Panc1 (cell line): ENCODE measurements around the gene RNF212. TPM values are rescaled to one million over a fixed set of nuclear protein-coding genes. Genes with fewer than 3 reads are reported as not detected.

Experiments used
- ATAC-seq: fragments of 200-7000 bp; cut with Tn5 transposase; 2 replicates; pipeline ENCODE4 v1.9.1; 2020; ENCODE audit warnings: mild to moderate bottlenecking, moderate library complexity
- BruUV-seq: library from RNA; stranded (reverse); fragments of 400-500 nt; replicated peaks from 2 replicates; lab custom pipeline; 2021; lab: Mats Ljungman, UMichigan
- CTCF ChIA-PET: fragments of 300-600 bp; sonication (Branson Sonifier 250); formaldehyde crosslinking; loops from one replicate; lab custom pipeline; 2022; ENCODE audit warnings: antibody characterized with exemption; lab: Charles Lee
- POLR2A ChIA-PET: fragments of 300-600 bp; sonication (Branson Sonifier 250); formaldehyde crosslinking; loops from one replicate; lab custom pipeline; 2022; ENCODE audit warnings: antibody characterized with exemption; lab: Charles Lee
- DNase-seq: peaks from one replicate; pipeline ENCODE4 v3.0.0-alpha.2; 2010; ENCODE audit warnings: low read depth, low spot score
- H3K27ac ChIP-seq: 2 replicates; pipeline ENCODE4 v1.5.1; 2011; ENCODE audit warnings: mild to moderate bottlenecking, low read length, inconsistent platforms
- H3K27me3 ChIP-seq: fragments of 200-500 bp; sonication (Bioruptor generic); 2 replicates; pipeline ENCODE4 v1.6.0; 2014; ENCODE audit warnings: low read length, inconsistent platforms; ENCODE audit not compliant: control insufficient read depth, insufficient read depth
- H3K36me3 ChIP-seq: fragments of 200-500 bp; sonication (Bioruptor generic); 2 replicates; pipeline ENCODE4 v1.5.1; 2014; ENCODE audit warnings: inconsistent platforms, mild to moderate bottlenecking, low read length, moderate library complexity; ENCODE audit not compliant: control insufficient read depth, insufficient read depth
- H3K4me1 ChIP-seq: 2 replicates; pipeline ENCODE4 v1.5.1; 2011; ENCODE audit warnings: inconsistent platforms, mild to moderate bottlenecking, low read length, moderate library complexity; ENCODE audit not compliant: control insufficient read depth, insufficient read depth
- H3K4me3 ChIP-seq, 2 experiments: 2 replicates each; pipeline ENCODE4 v1.5.1; 2011 to 2012; ENCODE audit warnings: low read depth in 2 of 2, low read length in 2 of 2, mild to moderate bottlenecking in 2 of 2, inconsistent platforms in 1 of 2, moderate library complexity in 1 of 2
- H3K9me3 ChIP-seq: fragments of 200-500 bp; sonication (Bioruptor generic); 2 replicates; pipeline ENCODE4 v1.5.1; 2014; ENCODE audit warnings: low read depth, mild to moderate bottlenecking, inconsistent platforms, low read length, moderate library complexity; ENCODE audit not compliant: control insufficient read depth, insufficient read depth
- CTCF ChIP-seq: fragments of 450-650 bp; IDR thresholded peaks from 2 replicates; pipeline ENCODE4 v1.5.1; 2017; ENCODE audit warnings: mild to moderate bottlenecking
- POLR2AphosphoS5 ChIP-seq: IDR thresholded peaks from 2 replicates; pipeline ENCODE4 v1.6.1; 2012; ENCODE audit warnings: mild to moderate bottlenecking, low read depth, low read length, moderate library complexity
- SIN3A ChIP-seq: IDR thresholded peaks from 2 replicates; pipeline ENCODE4 v1.6.1; 2012; ENCODE audit warnings: low read depth, mild to moderate bottlenecking, low read length, moderate library complexity, borderline replicate concordance; ENCODE audit not compliant: insufficient read depth
- TCF7L2 ChIP-seq: IDR thresholded peaks from 2 replicates; pipeline ENCODE4 v1.6.1; 2011; ENCODE audit warnings: mild to moderate bottlenecking, low read depth, low read length, inconsistent platforms
- in situ Hi-C: cut with HindIII; loops from 2 replicates; pipeline ENCODE4 v1.10.0; 2016; ENCODE audit warnings: low sequenced_read_pairs, low pct_unique_long_range_greater_than_20kb
- intact Hi-C: fragments of 100-400 bp; cut with micrococcal nuclease; formaldehyde crosslinking; loops from one replicate; pipeline ENCODE4 v1.10.0; 2022; ENCODE audit not compliant: unreplicated experiment
- total RNA-seq: library from RNA; stranded (reverse); gene quantifications from one replicate; pipeline ENCODE4 v1.2.1, GENCODE V29; 2021; ENCODE audit not compliant: unreplicated experiment
- TF ChIP-seq, protein P1 (sequence below), 2 experiments: IDR thresholded peaks; 2 replicates each; pipeline ENCODE4 v1.6.1; 2011 to 2012; ENCODE audit warnings: low read depth in 2 of 2, control low read depth in 1 of 2, low read length in 1 of 2, mild to moderate bottlenecking in 1 of 2, moderate library complexity in 1 of 2; ENCODE audit not compliant: insufficient read depth in 1 of 2

The RNF212 gene
- total RNA-seq, 1 experiment from 2014 or later, result not detected

DNA sequence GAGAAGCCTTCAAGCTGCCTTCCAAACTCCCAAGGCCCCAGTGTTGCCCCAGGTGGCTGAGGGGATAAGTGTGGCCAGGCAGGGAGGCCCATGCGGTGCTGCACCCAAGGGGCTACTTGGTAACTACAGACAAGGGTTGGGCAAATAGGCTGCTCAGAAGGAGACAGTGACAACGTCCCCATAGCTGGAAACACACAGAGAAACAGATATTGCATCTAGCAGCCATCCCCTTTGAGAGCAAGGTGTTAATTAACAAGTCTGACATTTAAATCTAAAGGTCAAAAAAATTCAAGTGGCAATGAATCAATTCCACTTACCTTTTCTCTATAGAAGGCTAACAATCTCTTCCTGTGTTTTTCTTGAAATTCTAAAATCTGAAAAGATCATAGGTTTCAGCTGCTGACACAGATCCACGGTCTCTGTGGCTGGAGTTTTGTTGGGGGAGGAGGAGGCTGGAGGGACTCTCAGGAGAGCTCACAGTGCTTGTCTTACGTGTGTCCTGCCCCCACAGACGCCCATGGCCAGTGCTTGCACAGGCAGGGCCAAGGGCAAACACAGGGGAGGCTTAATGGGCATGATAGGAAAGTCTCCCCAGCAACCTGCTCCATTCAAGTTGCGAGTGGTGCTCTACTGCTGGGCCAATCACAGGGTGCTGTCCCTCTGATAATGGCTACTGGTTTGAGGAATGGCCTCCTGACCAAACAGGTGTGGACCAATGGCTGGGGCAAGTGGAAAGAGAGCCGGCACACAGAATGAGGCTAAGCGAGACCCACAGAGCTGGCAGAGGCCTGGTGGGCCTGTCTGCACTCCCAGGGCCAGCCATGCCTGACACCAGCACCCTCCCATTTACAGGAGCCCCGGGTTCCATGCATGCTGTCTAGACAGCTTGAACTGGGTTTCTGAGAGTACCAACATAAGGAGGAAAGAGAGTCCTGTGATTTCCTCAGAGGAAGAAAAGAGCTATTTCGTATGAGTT is 22.6 kb downstream of the RNF212 start:
- Histone ChIP-seq H3K36me3 (no peaks in the 10 kb centered on the region), H3K27ac (no peak overlapping the region), H3K4me1 (no peaks in the 10 kb centered on the region), H3K9me3 (no peaks in the 10 kb centered on the region), H3K4me3 (no peak overlapping the region), H3K27me3 (no peaks in the 10 kb centered on the region)
- CTCF ChIA-PET, result no interaction called here
- DNase-seq (no peak), ATAC-seq (no peak)
- in situ Hi-C loops, result no loop called here
- POLR2A ChIA-PET, result no interaction called here
- intact Hi-C loops, result no loop called here
- TF ChIP-seq CTCF (no peak), POLR2AphosphoS5 (no peak), SIN3A (no peak), TCF7L2 (no peak)
- TF ChIP-seq, protein P1, sequence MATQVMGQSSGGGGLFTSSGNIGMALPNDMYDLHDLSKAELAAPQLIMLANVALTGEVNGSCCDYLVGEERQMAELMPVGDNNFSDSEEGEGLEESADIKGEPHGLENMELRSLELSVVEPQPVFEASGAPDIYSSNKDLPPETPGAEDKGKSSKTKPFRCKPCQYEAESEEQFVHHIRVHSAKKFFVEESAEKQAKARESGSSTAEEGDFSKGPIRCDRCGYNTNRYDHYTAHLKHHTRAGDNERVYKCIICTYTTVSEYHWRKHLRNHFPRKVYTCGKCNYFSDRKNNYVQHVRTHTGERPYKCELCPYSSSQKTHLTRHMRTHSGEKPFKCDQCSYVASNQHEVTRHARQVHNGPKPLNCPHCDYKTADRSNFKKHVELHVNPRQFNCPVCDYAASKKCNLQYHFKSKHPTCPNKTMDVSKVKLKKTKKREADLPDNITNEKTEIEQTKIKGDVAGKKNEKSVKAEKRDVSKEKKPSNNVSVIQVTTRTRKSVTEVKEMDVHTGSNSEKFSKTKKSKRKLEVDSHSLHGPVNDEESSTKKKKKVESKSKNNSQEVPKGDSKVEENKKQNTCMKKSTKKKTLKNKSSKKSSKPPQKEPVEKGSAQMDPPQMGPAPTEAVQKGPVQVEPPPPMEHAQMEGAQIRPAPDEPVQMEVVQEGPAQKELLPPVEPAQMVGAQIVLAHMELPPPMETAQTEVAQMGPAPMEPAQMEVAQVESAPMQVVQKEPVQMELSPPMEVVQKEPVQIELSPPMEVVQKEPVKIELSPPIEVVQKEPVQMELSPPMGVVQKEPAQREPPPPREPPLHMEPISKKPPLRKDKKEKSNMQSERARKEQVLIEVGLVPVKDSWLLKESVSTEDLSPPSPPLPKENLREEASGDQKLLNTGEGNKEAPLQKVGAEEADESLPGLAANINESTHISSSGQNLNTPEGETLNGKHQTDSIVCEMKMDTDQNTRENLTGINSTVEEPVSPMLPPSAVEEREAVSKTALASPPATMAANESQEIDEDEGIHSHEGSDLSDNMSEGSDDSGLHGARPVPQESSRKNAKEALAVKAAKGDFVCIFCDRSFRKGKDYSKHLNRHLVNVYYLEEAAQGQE (IDR thresholded peaks at IDR 0.05; ENCODE audit: insufficient read depth in 1 of 2, low read depth in 2 of 2, low read length in 1 of 2), result no peak
- BruUV-seq, result no TSS peak

- ATAC-seq (no peak), DNase-seq (no peak)
- Histone ChIP-seq H3K36me3 (no peaks in the 10 kb centered on the region), H3K27ac (no peak overlapping the region), H3K4me1 (no peaks in the 10 kb centered on the region), H3K9me3 (no peaks in the 10 kb centered on the region), H3K4me3 (no peak overlapping the region), H3K27me3 (no peaks in the 10 kb centered on the region)
- ChIA-PET POLR2A (no interaction called here), CTCF (no interaction called here)
- no peak for TF ChIP-seq CTCF
- TF ChIP-seq, protein P1 (IDR thresholded peaks at IDR 0.05; ENCODE audit: insufficient read depth in 1 of 2, low read depth in 2 of 2, low read length in 1 of 2), result no peak
- TF ChIP-seq TCF7L2, result no peak
- TF ChIP-seq SIN3A, result no peak
- intact Hi-C loops (no loop called here), in situ Hi-C loops (no loop called here)
- BruUV-seq, result no TSS peak
Measured at GRCh38 chr4:1090036-1090435, 23.3 kb downstream of the RNF212 start.
